CD4-positive, alpha-beta T cell treated with Interleukin-10 for 1 hour (primary cell): ENCODE measurements around the gene LPIN1.
"Not testable (repeated sequence)": the region's sequence is repeated elsewhere in the genome, so short reads cannot be mapped to it uniquely, and the experiment has no call there.

ENCODE experiments used
- DNase-seq: peaks from one replicate; pipeline ENCODE4 v3.0.0-alpha.2; 2020

The LPIN1 gene

DNA sequence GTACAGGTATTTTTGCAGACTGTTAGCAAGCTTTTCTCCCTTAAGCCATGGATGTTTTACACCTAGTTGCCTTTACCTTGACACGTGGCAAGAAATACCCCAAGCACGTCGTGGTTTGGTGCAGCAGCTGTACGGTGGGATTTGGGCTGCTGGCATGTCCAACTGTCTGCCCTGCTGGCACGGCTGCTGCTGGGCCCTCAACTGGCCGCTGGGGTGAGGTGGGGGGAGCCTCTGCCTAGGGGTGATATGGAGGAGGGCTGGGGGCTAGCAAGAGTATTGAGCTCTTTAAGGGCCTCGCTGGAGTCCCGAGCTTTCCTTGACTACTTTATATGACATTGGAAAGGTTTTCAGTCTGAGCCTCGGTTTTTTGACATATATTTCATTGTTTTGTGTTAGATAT is 41.6 kb downstream of the LPIN1 start:
- no peak for DNase-seq

DNA sequence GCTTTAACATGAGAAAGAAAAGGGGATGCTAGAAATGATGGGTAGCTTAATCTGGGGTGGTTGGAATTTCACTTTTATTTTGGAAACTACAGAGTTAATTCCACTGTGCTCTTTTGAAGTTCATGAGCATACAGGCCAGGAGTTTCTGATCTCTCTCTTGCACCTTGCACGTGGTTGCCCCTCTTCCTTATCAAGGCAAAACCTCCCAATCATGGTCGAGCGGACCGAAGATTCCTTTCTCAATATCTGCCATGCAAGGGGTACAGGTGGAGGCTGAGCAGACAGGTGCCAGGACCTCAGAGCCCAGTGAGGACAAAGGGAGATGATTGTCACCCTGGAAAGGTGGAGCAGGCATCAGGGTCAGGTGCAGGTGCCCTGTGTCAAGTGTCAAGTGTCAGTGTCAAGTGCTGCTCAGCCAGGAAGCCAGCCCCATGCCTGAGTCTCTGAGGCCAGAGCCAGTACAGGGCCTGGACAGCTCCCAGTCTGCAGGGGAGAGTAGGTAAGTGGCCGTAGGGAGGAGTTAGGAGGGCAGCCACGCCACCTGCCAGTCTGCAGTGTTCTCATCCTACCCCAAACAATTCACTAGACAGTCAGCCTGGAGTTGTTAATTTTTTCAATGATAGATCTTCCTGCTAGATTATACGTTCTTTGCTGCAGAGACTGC is 42.2 kb downstream of the LPIN1 start:
- no peak for DNase-seq

GRCh38 chr2:11789243-11789642 is 42.8 kb downstream of the LPIN1 start:
- no peak for DNase-seq

DNA sequence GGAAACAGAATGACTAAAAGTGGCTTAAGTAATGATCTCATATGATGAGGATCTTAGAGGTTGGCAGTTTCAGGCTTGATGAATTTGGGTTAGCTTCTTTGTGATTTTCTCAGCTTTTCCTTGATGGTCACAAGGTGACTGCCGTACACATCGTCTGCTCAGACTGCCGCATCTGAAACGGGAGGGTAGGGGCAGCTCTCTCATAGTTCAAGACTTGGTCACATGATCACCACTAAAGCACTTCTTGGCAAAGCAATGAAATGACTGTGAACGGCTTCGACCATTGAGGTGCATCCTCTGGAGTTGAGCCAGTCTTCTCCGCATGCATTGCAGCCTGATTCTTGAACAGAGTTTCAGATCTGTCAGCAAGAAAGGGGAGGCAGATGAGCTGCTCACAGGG is 43.8 kb downstream of the LPIN1 start:
- DNase-seq = no peak

- no peak for DNase-seq
These were observed 49.2 kb downstream of the LPIN1 start for GRCh38 chr2:11795590-11795989.

DNA sequence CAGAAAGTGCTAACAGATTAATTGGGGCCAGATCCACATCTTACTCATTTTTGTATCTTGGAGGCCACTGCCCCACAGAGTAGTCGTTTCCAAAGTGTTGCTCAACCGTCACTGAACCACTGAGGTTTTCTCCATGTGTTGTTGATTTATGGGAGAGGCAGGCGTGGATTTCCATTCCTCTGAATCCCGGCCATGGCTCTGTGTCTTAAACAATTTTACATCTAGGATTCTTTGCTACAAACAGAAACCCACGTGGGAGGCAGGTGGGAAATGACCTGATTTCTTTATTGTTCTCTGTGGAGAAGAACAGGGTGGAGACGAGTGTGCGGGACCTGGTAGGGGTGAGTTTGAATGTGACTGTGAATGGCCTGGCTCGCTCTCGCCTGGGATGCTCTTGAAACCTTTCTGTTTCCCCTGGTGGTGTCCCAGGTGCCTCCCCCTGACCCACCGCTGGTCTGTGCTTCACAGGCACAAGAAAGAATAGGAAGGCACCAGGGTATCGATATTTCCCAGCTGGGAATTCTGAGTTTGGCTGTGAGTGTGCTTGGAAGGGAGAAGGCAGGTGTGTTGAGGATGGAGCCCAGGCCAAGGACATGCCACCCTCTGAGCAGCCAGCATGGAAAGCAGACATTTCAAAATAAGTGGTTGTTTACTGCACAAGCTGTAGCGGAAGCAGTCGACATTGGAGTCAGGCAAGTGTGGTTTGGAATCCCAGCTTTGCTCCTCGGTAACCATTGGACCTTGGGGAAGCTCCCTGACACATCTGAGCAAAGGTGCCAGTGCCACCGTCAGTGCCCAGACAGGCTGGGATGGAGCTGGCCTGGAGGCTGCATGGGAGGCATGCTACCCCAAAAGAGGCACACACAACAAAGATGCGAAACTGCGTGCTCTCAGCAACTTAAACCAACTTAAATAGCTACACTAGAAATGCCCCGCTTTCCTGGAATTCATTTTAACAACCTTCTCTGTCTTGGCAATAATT is 50.0 kb downstream of the LPIN1 start:
- DNase-seq = no peak

GRCh38 chr2:11797846-11798245 is 51.4 kb downstream of the LPIN1 start:
- no peak for DNase-seq

GRCh38 chr2:11798701-11799435 is 52.4 kb downstream of the LPIN1 start:
- no peak for DNase-seq

DNA sequence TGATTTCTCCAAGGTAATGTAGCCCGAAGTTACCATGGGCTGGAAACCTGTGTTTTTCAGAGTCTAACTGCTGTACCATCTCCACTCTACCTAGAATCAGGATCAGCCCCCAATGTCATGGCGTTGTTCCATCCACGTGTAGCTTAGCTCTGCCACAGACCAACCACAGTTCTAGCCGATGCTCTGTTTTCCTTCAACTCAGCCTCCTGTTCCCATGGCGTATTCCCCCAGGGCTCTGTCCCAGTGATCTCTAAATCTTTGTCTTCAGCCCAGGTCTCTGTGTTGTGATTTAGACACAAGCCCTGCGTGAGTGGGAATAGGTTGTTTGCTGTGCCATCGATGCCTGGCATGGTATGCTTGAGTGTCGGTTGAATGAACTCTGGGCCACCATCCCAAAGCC is 53.4 kb downstream of the LPIN1 start:
- DNase-seq = no peak

DNA sequence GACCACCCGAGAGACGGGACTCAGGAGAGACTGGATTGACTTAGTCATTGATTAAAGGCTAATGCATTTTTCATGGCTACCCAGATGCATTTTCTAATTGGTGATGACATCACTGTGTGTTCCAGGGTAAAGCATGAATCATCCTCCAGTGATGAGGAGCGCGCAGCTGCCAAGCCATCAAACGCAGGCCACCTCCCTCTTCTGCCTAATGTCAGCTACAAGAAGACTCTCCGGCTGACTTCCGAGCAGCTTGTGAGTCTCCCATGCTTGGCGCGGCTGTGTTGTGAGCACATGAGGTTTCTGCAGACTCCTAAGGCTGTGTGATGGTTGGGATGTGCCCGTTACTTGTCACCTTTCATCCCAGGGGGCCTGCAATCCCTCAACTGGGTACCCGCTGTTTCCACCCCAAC is 56.4 kb downstream of the LPIN1 start:
- DNase-seq = no peak

GRCh38 chr2:11805024-11805423 is 58.6 kb downstream of the LPIN1 start:
- no peak for DNase-seq

DNA sequence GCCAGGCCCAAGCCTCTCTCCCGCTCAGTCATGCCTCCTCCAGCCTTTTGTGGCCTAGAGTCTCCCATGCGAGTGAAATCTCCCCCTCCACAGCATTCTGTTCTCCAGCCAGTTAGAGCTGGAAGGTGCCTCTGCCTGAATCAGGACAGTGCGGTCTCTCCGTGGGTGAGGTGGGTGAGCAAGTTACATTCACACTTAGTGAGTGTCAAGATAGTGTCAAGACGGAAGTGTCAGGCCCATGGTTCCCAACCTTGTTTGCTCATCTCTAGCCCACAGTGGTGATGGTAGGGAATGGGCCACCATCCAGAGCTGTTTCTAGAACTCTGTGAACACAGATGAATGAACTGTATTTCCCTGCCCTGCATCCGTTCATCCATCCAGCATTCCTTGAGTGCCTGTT is 59.5 kb downstream of the LPIN1 start:
- no peak for DNase-seq

DNA sequence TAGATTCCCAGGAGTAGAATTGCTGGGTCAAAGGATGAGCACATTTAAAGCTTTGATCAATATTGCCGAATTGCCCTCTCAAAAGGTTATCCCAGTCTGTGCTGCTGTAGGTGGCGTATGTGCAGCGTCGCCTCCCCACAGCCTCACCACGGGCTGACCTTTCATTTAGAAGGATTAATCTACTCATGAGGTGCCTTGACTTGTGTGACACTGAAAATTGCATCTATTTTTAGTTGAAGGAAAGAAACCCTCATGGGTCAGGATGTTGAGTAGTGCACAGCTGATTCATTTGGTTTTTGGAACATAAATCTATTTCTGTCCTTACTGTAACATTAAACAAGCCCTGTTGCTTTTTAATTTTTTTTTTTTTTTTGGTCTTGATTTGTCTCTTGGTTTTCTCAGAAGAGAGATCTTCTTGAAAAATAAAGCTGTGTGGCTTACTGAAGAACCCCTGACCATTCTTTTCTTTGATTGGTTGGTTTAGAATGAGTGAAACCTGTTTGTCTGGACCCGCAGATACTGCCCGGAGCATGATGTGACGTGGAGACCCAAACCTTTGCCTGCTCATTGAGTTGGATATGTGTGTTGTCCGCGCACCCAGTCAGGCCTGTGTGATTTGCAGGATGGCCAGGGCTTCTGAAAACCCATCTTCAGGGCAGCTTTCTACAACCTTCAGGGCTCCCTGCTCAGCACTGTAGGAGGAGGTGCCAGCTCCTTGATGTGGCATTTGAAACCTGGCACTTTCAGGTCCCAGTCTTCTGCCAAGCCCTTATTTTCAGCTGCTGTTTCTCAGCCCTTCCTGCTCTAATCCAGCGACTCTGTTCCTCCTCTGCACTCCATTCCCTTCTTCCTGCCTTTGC is 61.0 kb downstream of the LPIN1 start:
- DNase-seq = no peak

DNA sequence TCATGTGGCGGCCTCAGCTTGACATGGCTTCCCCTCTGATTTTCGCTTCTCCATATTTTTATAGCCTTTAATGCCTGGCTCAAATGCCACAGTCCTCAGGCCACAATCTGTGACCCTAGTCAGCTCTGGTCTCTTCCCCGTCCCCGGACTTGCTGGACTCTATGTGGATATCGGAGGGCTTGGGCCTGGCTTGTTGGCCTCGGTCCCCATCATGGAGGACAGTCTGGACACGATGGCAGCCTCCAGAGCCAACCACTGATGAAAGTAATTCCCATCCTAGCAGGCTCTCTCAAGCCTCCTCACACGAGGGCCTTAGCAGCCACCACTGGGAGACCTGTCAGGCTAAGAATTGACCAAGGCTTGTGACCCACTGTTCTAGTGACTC is 61.6 kb downstream of the LPIN1 start:
- no peak for DNase-seq

GRCh38 chr2:11809586-11810236 is 63.3 kb downstream of the LPIN1 start:
- DNase-seq = no peak

GRCh38 chr2:11810237-11810977 is 64.0 kb downstream of the LPIN1 start:
- DNase-seq = no peak

GRCh38 chr2:11811036-11811654 is 64.7 kb downstream of the LPIN1 start:
- no peak for DNase-seq

DNA sequence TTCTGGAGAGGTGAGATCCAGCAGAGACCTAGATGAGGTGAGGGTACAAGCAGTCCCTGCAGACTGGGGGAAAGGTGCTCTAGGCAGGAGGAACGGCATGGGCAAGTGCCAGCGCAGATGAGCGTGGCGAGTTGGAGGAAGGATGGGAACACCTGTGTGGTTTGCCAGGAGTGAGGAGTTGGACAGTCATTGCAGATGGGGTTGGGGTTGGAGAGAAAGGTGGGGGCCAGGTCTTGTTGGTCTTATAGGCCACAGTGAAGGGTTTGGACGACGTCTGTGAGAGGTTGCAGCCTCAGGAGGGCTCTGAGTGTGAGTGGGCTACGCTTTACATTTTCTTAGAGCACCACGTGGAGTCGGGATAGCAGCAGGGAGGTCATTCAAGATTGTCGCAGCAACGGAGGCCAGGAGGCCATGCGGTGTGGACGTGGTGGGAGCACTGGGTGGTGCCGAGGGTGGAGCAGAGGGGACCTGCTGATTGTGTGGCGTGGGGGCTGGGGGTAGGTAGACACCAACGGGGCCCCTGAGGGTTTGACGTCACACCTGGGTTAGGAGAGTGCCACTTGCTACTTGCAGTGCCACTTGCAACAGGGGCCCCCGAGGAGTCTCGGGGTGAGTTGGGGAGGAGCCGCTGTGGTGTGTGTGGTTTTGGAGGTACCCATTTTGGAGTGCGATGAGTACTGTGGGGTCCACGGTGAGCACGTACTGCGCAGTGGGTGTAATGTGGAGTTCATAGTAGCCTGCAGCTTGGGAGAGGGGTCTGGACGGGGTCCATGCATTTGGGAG is 66.2 kb downstream of the LPIN1 start:
- DNase-seq = no peak

DNA sequence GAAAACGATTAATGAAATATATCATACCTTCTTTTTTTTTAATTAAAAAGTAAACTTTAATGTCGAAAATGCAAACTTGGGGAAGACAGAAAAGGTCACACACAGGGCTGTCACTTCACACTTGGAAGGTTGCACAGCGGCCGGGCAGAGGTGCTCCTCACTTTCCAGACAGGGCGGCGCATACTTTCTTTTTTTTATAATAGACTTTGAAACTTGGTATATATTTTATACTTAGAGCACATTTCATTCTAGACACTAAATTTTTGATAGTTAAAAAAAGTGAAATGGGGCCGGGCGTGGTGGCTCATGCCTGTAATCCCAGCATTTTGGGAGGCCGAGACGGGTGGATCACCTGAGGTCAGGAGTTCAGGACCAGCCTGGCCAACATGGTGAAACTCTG is 66.9 kb downstream of the LPIN1 start:
- not testable (repeated sequence) for DNase-seq

DNA sequence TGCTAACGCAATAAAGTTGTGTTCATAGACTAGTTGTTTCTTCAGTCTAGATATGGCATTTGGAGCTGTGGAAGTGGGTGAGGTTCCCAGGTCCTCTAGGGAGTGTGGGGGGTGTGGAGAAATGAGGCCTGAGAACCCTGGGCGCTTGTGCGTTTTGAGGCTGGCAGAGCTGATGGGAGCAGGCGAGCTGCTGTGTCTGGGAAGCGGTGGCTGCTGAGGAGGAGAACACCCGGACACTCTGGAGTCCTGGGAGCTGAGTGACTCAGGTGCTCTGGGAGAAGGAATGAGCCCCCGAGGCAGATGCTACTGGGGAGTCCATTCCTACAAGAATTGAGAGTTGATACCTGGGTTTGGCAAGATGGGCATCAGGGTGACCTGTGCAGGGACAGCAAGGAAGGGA is 67.5 kb downstream of the LPIN1 start:
- no peak for DNase-seq
